ENCODE data around the gene FOXP1.
A peak's percentile ranks its signal among the peaks of the same experiment; 100 is the strongest.

Gene FOXP1

DNA sequence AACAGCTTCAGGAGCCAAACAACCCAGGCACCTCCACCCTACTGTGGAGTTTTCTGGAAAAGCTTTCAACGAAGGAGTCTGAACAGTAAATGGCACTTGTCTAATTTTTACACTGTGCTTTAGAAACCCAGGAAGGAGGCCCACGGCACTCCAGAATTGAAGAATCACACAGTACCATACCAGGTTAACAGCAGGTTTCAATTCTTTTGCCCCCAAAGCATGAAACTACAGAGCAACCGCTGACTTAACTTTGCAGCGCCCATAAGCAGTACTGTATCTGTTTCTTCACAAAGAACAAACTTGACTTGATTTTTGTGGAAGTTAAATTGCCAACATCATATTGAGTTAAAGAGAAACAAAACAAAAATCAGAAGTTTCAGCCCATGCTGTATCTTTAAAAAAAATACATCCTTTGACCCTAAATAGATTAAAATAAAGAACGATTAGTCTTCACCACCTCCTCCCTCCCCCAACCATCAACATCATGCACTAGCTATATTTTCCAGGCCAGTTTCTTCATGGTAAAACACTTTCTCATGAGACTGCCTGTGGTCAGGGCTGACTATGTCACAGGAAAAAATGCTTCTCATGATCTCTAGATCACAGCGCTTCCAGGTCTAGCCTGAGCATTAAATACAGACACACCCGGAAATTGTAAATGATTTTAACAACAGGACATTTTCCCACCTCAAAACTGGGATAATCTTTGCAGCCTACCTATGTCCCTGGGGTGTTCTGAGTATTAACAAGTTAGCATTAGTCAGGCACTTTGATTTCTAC is 456.3 kb downstream of the FOXP1 start:
- peak; percentile 33 for DNase-seq (ENCODE audit: low spot score)

GRCh38 chr3:71125738-71126137 is 457.8 kb downstream of the FOXP1 start:
- DNase-seq (ENCODE audit: low spot score): no peak

DNA sequence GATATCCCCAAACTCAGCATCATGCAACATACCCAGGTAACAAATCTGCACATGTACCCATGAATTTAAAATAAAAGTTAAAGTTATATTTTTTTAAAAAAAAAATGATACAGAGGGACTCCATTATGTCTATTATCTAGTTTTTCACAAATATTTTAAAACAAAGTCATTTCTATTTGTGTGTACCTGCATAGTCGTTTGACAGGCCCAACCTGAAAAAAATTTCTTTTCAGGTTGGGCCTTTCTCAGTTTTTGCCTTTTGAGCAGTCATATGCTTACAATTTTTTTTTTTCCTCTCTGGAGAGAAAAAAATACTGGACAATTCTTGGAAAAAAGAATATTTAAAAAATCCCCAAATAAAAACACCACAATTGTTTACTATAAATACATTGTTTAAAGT is 459.5 kb downstream of the FOXP1 start:
- DNase-seq (ENCODE audit: low spot score): no peak

DNA sequence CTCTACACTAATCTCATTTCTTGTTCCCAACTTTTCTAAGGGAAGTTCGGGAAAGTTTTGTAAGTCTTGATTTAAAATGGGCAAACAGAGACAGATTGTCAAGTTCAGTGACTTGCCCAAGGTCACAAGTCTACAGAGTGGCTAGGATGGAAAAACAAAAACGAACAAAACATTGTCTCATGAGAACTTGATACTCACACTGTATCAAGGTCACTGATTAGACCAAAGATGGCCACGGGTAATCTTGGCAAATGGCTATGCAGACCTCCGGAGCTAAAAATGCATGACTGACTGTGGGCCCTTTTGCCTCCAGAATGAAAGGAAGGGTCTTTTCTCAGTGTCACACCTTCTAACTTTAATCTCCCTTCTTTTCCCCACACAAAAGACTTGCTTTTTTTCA is 460.9 kb downstream of the FOXP1 start:
- no peak for DNase-seq (ENCODE audit: low spot score)

GRCh38 chr3:71121429-71122167 is 461.9 kb downstream of the FOXP1 start:
- DNase-seq (ENCODE audit: low spot score): no peak

- no peak for DNase-seq (ENCODE audit: low spot score)
Observed at GRCh38 chr3:71120012-71120411, 463.5 kb downstream of the FOXP1 start.

DNA sequence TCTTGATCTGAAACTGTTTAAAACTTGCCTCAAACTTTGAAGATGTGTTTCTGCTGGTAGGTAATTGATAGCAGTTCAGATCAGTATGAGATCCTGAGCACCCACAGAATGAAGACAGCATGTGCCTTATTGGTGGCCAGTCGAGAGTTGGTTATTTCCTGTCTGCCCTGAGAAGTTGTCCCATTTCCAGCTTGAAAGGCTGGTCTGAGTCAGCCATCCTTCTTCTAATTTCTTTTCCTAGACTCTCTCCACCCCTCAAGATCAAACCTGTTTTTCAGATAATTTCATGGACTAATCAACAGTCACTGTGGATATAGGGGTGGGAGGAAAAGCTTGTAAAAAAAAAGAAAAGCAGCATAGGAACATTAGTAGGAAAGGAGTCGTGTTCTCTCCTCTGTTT is 464.4 kb downstream of the FOXP1 start:
- no peak for DNase-seq (ENCODE audit: low spot score)

- no peak for DNase-seq (ENCODE audit: low spot score)
Observed at GRCh38 chr3:71118436-71118835, 465.1 kb downstream of the FOXP1 start.

GRCh38 chr3:71117572-71118247 is 465.8 kb downstream of the FOXP1 start:
- no peak for DNase-seq (ENCODE audit: low spot score)

GRCh38 chr3:71114610-71115009 is 468.9 kb downstream of the FOXP1 start:
- DNase-seq (ENCODE audit: low spot score): no peak

DNA sequence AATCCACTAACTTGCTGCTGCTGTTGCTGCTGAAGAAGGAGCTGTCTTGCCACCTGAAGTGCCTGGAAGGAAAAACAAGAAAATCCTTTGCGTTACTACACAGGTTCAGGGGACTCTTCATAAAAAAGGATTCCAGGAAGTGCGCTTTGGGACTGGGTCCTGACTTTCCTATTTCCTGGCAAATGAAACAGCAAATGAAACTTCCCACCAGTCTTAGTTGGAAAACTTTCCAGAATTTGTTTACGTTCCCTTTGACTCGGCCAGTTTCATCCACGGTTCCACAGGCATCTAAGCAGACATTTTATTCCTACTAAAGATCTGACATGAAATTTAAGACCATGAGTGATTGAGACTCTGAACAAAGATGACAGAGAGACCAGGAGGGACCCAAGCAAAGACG is 471.0 kb downstream of the FOXP1 start:
- no peak for DNase-seq (ENCODE audit: low spot score)

DNA sequence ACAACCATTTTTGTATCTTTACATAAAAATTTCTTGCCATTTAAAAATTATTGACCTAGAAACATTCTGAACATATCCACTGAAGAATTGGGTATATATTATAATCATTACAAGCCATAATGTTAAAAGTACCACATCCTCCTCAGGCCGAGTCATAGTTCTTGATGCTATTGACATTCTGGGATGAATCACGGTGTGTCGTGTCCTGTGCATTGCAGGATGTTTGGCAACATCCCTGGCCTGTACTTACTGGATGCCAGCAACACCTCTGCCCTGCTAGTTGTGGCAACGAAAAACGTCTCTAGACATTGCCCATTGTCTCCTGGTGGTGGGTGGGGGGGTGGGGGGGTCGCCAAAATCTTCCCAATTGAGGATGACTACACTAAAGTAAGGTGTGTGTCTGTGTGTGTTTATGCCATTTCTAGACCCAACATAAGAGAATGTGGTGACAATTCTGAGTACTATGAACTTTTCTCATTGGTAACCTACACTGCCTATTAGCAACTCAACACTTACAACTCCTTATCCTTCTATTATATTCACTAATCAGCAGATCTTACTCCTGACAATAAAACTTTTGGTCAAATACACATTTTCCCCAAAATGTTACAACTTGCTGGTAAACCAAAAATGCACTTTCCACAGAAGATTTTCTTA is 471.6 kb downstream of the FOXP1 start:
- no peak for DNase-seq (ENCODE audit: low spot score)

DNA sequence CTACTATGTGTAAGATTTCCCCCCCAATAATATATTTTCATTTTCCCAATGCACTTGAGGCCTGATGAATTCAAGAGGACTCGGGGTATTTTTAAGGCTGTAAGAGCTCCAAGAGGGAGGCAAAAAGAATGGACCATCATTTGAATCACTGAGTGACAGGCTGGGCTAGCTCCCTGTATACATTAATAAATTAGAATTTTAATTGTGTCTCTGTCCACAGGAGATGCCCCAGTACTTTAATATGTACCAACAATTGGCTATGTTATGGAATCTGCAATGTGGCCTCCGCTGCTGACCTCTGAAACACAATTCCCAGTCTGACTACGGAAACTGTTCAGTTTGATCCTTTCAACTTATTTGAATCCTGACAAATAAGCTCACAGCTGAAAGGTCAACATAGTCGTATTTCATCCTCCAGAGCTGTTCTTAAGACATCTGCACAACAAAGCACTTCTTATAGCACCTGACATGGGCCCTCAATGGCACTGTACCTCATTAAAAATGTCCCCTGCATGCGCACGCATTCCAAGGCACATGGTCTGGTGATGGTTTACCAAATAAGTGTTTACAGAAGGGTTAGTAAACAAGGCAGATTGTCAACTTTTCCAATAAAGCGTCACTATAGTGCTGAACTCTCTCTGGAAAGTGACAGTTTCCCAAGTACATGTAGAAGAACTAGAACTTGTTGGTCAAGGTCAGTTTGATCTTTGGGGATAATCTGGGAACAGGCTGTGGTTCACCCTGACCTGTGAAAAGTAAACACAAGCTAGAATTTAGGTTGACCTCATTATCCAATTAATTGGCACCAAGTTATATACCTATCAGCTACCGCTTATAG is 472.9 kb downstream of the FOXP1 start:
- DNase-seq (ENCODE audit: low spot score): no peak

DNA sequence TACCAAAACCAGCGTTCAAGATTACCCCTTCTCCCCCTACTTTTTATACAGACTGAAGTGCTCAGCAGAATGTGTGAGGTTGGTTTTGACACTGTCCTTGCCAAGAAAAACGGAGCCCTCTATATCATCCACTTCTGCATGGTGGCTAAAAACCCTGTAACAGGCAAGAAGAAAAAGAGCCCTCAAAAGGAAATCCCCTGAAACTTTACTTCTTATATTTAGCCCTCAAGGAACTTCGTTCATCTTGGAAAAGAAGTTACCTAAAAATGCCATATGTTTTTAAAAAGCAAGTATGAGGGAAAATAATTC is 473.6 kb downstream of the FOXP1 start:
- DNase-seq (ENCODE audit: low spot score): no peak

- DNase-seq (ENCODE audit: low spot score): no peak
Observed at GRCh38 chr3:71109241-71109976, 474.1 kb downstream of the FOXP1 start.

- no peak for DNase-seq (ENCODE audit: low spot score)
Observed at GRCh38 chr3:71107926-71108325, 475.6 kb downstream of the FOXP1 start.

DNA sequence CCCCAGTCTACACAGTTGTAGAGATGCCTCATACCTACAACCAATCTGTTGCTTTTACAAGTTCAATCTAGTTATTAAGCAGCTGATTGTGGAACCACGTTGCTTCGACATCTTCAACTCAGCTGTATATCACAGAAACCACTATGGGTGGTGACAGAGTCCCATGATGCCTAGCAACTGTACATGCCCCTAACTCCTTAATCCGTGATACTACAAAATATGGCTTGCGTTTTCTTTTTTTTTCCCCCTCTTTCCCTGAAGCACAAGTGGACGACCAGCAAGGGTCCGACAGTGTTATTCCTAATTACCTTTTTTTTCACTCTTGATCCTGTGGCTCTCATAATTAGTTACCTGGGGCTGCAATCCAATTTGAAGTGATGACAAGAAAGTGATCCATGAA is 478.6 kb downstream of the FOXP1 start:
- no peak for DNase-seq (ENCODE audit: low spot score)

- DNase-seq (ENCODE audit: low spot score): no peak
Observed at GRCh38 chr3:71104556-71104955, 479.0 kb downstream of the FOXP1 start.

GRCh38 chr3:71104121-71104541 is 479.4 kb downstream of the FOXP1 start:
- DNase-seq (ENCODE audit: low spot score): no peak

GRCh38 chr3:71103430-71103921 is 480.1 kb downstream of the FOXP1 start:
- DNase-seq (ENCODE audit: low spot score): no peak
